ENCODE results near the gene SORD.

Gene SORD

GRCh38 chr15:45114076-45114750 lies 91.2 kb downstream of the SORD start, which contains the start of the genes DUOX2 and DUOXA2:
Gene DUOX2 (minus strand): TSS chr15:45114172. CDS start chr15:45113411, 761 bp downstream.
Gene DUOXA2 (plus strand): TSS chr15:45114326. CDS start chr15:45114606, 280 bp downstream.
- no peak for TF ChIP-seq POLR2A (IDR thresholded peaks at IDR 0.05; ENCODE audit: low read depth, low read length)
- no peak for DNase-seq (ENCODE audit: insufficient read length, low spot score)
- FAIRE-seq = no peak

DNA sequence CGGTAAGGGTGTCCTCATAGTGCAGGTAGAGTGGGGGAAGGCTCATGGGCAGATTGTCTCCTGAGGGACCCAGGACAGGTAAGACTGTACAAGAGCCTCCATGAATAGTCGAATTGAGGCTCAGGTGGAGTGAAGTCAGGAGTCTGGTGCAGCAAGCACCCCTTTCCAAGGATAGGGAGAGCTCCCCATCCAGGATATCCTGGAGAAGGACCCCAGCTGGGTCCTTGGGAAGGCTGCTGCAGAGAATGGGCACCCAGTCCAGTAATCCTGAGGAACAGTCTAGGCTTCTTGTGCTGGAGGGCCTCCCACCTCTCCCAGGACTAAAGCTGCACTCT lies 91.7 kb downstream of the SORD start:
- DNase-seq (ENCODE audit: insufficient read length, low spot score) (no peak), FAIRE-seq (no peak)
- TF ChIP-seq POLR2A (IDR thresholded peaks at IDR 0.05; ENCODE audit: low read depth, low read length) = no peak

- TF ChIP-seq POLR2A (IDR thresholded peaks at IDR 0.05; ENCODE audit: low read depth, low read length) = no peak
- DNase-seq (ENCODE audit: insufficient read length, low spot score) (no peak), FAIRE-seq (no peak)
These were observed 92.4 kb downstream of the SORD start for GRCh38 chr15:45115312-45115820.

DNA sequence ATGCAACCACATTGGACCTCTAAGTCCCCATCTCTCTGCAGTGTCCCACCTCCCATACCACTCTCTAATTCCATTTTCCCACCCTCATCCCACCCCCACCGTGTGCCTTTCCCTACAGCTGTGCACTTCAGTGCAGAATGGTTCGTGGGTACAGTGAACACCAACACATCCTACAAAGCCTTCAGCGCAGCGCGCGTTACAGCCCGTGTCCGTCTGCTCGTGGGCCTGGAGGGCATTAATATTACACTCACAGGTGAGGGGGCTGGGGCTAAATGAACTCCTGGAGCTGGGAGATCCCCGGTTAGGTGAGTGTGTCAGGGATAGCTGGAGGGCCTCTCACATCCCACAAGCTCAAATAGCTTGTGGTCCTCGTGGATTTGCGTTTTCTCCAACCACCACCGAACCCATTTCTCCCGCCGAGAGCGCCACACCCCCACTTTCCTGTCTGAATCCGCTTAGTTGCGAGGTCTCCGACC lies 93.0 kb downstream of the SORD start:
- TF ChIP-seq POLR2A (IDR thresholded peaks at IDR 0.05; ENCODE audit: low read depth, low read length) = no peak
- FAIRE-seq = no peak
- DNase-seq (ENCODE audit: insufficient read length, low spot score) = no peak

DNA sequence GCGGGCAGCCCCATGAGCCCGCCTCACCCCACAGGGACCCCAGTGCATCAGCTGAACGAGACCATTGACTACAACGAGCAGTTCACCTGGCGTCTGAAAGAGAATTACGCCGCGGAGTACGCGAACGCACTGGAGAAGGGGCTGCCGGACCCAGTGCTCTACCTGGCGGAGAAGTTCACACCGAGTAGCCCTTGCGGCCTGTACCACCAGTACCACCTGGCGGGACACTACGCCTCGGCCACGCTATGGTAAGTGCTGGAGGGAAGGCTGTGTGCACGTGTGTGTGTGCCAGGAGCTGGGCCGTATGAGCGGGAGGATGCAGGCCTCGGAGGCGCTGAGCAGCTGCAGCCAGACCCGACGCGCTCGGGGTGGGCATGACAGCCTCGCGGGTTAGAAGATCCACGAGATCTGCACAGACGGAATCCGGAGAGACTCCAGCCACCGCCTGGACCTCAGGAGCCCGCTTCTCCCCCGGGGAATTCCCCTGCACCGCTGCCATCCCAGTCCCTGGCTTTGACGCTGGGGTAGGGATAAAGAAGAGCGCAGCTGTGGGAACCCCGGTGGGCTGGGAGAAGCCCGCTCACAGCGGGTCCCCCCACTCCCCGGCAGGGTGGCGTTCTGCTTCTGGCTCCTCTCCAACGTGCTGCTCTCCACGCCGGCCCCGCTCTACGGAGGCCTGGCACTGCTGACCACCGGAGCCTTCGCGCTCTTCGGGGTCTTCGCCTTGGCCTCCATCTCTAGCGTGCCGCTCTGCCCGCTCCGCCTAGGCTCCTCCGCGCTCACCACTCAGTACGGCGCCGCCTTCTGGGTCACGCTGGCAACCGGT lies 93.7 kb downstream of the SORD start:
- no peak for TF ChIP-seq POLR2A (IDR thresholded peaks at IDR 0.05; ENCODE audit: low read depth, low read length)
- FAIRE-seq = no peak
- DNase-seq (ENCODE audit: insufficient read length, low spot score) = no peak

- no peak for TF ChIP-seq POLR2A (IDR thresholded peaks at IDR 0.05; ENCODE audit: low read depth, low read length)
- DNase-seq (ENCODE audit: insufficient read length, low spot score) = no peak
- FAIRE-seq = no peak
These were observed 94.5 kb downstream of the SORD start for GRCh38 chr15:45117308-45118130.

GRCh38 chr15:45118131-45118588 lies 95.2 kb downstream of the SORD start:
- TF ChIP-seq POLR2A (IDR thresholded peaks at IDR 0.05; ENCODE audit: low read depth, low read length) = no peak
- DNase-seq (ENCODE audit: insufficient read length, low spot score) (peak; percentile 98), FAIRE-seq (peak; percentile 11)

DNA sequence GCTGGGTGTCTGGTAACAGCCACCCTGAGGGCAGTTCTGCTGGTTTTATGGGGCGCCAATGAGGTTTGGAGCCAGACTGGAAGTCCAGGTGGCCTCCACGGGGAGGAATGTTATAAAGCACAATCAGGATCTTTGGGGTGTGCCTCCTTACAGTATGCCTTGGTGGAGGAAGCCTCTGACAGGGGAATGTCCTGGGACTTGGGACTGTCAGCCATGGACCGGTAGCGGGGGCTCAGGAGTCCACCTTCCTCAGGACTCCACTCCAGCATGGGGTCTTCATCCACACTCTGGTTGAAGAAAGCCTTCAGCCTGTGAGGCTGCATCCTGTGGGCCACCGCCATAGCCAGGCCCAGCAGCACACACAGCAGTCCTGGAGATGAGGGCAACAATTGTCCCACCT lies 96.0 kb downstream of the SORD start:
- no peak for FAIRE-seq
- DNase-seq (ENCODE audit: insufficient read length, low spot score) = no peak
- TF ChIP-seq POLR2A (IDR thresholded peaks at IDR 0.05; ENCODE audit: low read depth, low read length) = no peak

DNA sequence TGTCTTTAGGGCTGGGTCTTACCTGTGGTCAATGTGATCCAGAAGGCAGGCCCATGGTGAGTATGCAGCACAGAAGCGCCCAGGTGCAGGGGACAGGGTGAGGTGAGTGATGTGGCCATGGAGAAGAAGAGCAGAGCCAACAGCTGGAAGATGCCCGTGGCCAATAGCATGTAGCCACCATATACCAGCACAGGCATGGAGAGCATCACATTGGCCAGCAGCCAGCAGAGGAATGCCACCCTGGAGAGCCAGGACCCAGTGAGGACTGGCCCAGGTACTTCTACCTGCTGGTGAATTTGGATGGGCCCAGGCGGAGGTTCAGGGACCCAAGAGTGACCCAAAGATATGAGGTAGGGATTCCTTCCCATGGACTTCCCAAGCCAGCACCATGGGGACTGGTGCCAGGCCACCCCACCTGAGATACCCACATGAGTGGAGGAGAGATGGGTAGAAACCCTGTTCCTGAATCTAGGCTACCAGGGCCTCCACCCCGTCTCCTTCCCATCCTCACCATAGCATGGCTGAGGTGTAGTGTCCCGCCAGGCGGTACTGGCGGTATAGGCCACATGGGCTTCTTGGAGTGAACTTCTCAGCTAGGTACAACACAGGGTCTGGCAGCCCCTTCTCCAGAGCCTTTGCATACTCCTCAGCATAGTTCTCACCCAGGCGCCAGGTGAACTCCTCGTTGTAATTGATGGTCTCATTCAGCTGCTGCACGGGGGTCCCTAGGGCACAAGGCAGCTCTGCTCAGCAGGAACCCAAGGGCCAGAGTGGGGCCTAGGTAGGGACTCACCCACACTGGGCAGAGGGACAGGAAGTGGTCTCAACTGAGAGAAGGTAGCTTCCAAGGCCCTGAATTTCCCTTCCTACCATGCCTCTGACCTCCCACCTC lies 97.3 kb downstream of the SORD start:
- no peak for TF ChIP-seq POLR2A (IDR thresholded peaks at IDR 0.05; ENCODE audit: low read depth, low read length)

GRCh38 chr15:45121020-45121419 lies 98.0 kb downstream of the SORD start:
- no peak for FAIRE-seq
- TF ChIP-seq POLR2A (IDR thresholded peaks at IDR 0.05; ENCODE audit: low read depth, low read length) = no peak
- no peak for DNase-seq (ENCODE audit: insufficient read length, low spot score)

More for the DNA sequence above, 97.3 kb downstream of the SORD start:
- DNase-seq (ENCODE audit: insufficient read length, low spot score) (no peak), FAIRE-seq (no peak)

- DNase-seq (ENCODE audit: insufficient read length, low spot score) = peak; percentile 92
- FAIRE-seq = peak; percentile 93
- TF ChIP-seq POLR2A (IDR thresholded peaks at IDR 0.05; ENCODE audit: low read depth, low read length) = no peak
These were observed 98.9 kb downstream of the SORD start for GRCh38 chr15:45121706-45122417.

DNA sequence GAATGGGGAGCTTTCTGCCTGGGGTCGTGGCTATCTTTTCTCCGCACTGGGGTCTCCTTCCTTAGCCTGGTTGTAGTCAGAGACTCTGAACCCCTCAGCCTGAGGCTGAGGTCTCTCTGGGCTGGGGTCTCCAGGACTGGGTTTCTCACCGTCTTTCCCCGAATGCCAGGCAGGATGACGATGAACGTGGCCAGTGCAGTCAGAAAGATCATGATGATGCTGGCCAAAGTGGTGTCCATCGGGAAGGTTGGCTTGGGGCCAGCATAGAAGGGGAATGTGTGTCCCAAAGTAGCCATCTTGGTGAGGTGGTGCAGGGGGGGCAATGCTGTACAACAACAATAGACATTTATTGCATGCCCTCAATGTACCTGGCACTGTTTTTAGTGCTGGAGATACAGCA lies 99.7 kb downstream of the SORD start:
- TF ChIP-seq POLR2A (IDR thresholded peaks at IDR 0.05; ENCODE audit: low read depth, low read length) = no peak
- FAIRE-seq (no peak), DNase-seq (ENCODE audit: insufficient read length, low spot score) (no peak)

Measured in H54 (cell line).